Heart right ventricle (tissue), 16 donors: ENCODE results near the gene KLHDC10. TPM values are rescaled to one million over a fixed set of nuclear protein-coding genes. Genes with fewer than 3 reads are reported as not detected.

Experiments used
- ATAC-seq, 8 donors: fragments of 200-7000 bp; cut with Tn5 transposase; one replicate each; pipeline ENCODE4 v1.9.1; 2020; ENCODE audit warnings: mild to moderate bottlenecking in 8 of 8, moderate library complexity in 8 of 8, moderate number of reproducible peaks in 1 of 8
- DNase-seq, 2 donors: peaks; one replicate each; pipeline ENCODE4 v3.0.0-alpha.2; 2020
- H3K27ac ChIP-seq, 10 donors: fragments of 200-600 bp; sonication (generic) in 2 of 10; one replicate each; pipeline versions ENCODE4 v1.5.0 to v1.8.0; 2020 to 2022; ENCODE audit warnings: mild to moderate bottlenecking in 3 of 10
- H3K27me3 ChIP-seq, 7 donors: fragments of 200-600 bp; one replicate each; pipeline ENCODE4 v1.8.0; 2021 to 2022; ENCODE audit warnings: mild to moderate bottlenecking in 2 of 7
- H3K36me3 ChIP-seq, 9 donors: fragments of 200-600 bp; sonication (generic) in 1 of 9; one replicate each; pipeline versions ENCODE4 v1.5.0 to v1.8.0; 2020 to 2022; ENCODE audit warnings: mild to moderate bottlenecking in 2 of 9
- H3K4me1 ChIP-seq, 9 donors: fragments of 200-600 bp; sonication (generic) in 1 of 9; one replicate each; pipeline versions ENCODE4 v1.5.0 to v1.8.0; 2020 to 2022; ENCODE audit warnings: mild to moderate bottlenecking in 4 of 9
- H3K4me3 ChIP-seq, 10 donors: fragments of 200-600 bp; sonication (generic) in 2 of 10; one replicate each; pipeline versions ENCODE4 v1.5.0 to v1.8.0; 2020 to 2022; ENCODE audit warnings: mild to moderate bottlenecking in 7 of 10, moderate library complexity in 2 of 10
- H3K9me3 ChIP-seq, 11 donors: fragments of 200-600 bp in 10 of 11; sonication (generic) in 2 of 11; one replicate each; pipeline versions ENCODE4 v1.5.0 to v1.8.0; 2013 to 2022; ENCODE audit warnings: mild to moderate bottlenecking in 2 of 11, control low read depth in 1 of 11, moderate library complexity in 1 of 11
- CTCF ChIP-seq, 9 donors: fragments of 200-600 bp; sonication (generic) in 2 of 9; IDR thresholded peaks; one replicate each; pipeline versions ENCODE4 v1.5.0 to v1.8.0; 2021 to 2022; ENCODE audit warnings: antibody characterized with exemption in 9 of 9, mild to moderate bottlenecking in 5 of 9, moderate library complexity in 1 of 9
- WGBS, 2 donors: extraction: QIAGEN DNeasy Blood & Tissue Kit; methylation state at CpG; one replicate each; pipeline ENCODE4 v1.1.7; 2013; ENCODE audit warnings: inconsistent platforms in 1 of 2; 5-methylcytosine and 5-hydroxymethylcytosine counted together
- intact Hi-C, 10 donors: fragments of 100-400 bp; cut with DNase I; formaldehyde crosslinking; loops; one replicate each; pipeline versions ENCODE4 v1.11.1 to v1.14.2; 2022
- polyA plus RNA-seq, 2 donors: library from polyadenylated mRNA; stranded (reverse); fragments of 200-250 nt; gene quantifications; one replicate each; pipeline ENCODE4 v1.2.3, GENCODE V29; 2013
- total RNA-seq, 10 donors: library from RNA; stranded (reverse); fragmentation: NEBNext Ultra II Directional in 3 of 10; extraction: Animal tissue kit (Norgen Biotek cat#: 25700) in 3 of 10; gene quantifications; one replicate each; pipeline versions ENCODE4 v1.2.1 to v1.2.4, GENCODE V29; 2021 to 2023
- donor health status: Arrhythmogenic right ventricular cardiomyopathy.
- donor health status: ischemic (EF 13 %, LVEDD 7.1; RV severe dilation, severe dysfunction).
- donor health status: healthy with polysubstance abuse.
- donor health status: DM: no; HTN: yes; CAD: no.
- donor health status: DM: no; HTN: no; CAD: no.
- donor health status: ischemic (EF 25% LVEDD 6.9; RV normal size, moderate dysfunction).
- donor health status: ischemic (EF 25% LVEDD 5.7; RV mildly dilated, moderate dysfunction).
- donor health status: healthy.
- donor health status: DM: yes; HTN: yes; CAD: no.
- donor health status: Ischemic cardiomyopathy.
- donor health status: ischemic (EF 35%, LVEDD 5.7; RV mildly dilated, moderate dysfunction).
- donor health status: nonischemic (EF 11% LVEDD 7.7; RV severe dilation, severe dysfunction).
- donor health status: DM: yes; HTN: yes; CAD: no.
- donor health status: PGD.
- donor health status: ischemic (EF 29% LVEDD 5.4; RV normal size, mild dysfunction).
- donor health status: nonischemic (EF 23%, LVEDD 6.1; RV moderate dilation, normal function).

KLHDC10 gene
- total and polyA plus RNA-seq, 12 donors, result 9.1 to 33.7 (median 28.1) TPM

- peaks cover 0 to 97% (median 26%) of the 10 kb centered on the region in 9 donors for H3K36me3 ChIP-seq
- H3K9me3 ChIP-seq, result no peaks in the 10 kb centered on the region
- TF ChIP-seq CTCF (IDR thresholded peaks at IDR 0.05), result no peak
- DNase-seq (no peak), ATAC-seq (no peak)
- intact Hi-C loops, result no loop called here
- no peak overlapping the region for H3K4me3 ChIP-seq
- WGBS, 2 donors, result 92% methylated on average over 7 of the region's 7 CpGs
- no peak overlapping the region for H3K27ac ChIP-seq
- H3K4me1 ChIP-seq, result peaks cover 0 to 4% (median 2%) of the 10 kb centered on the region in 9 donors
- no peaks in the 10 kb centered on the region for H3K27me3 ChIP-seq
Observed at GRCh38 chr7:130133029-130133782, 62.9 kb downstream of the KLHDC10 start.

DNA sequence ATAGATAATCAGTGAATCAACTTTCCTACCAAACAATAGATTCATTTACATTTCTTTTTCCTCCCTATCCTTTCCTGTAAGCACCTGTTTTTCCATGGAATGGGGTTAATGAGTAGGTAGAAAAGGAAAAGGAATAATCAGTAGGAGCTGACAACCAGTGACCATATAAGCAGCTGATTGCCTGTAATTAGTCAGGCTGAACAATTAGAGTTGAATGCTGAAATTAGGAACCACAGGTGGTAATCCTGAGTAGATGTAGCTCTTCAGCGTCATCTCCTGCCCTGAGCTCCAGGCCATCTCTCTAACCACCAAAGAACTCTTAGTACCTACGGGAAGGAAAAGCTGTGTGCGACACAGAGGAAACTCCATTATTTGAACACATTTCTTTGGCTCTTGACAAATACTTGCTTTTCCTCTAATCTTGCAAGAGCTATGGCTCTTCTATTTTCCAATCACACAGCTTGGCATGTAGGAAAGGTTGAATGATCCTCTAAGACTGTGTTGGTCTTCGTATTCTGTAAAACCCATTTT lies 63.8 kb downstream of the KLHDC10 start:
- no peaks in the 10 kb centered on the region for H3K9me3 ChIP-seq
- no peak for DNase-seq
- no peaks in the 10 kb centered on the region for H3K4me1 ChIP-seq
- H3K27ac ChIP-seq, result no peak overlapping the region
- ATAC-seq, result no peak
- H3K27me3 ChIP-seq, result no peaks in the 10 kb centered on the region
- TF ChIP-seq CTCF (IDR thresholded peaks at IDR 0.05), result no peak
- H3K4me3 ChIP-seq, result no peak overlapping the region
- 97 to 100% methylated on average over 4 of the region's 4 CpGs for WGBS, 2 donors
- H3K36me3 ChIP-seq, result peaks cover 0 to 94% (median 26%) of the 10 kb centered on the region in 9 donors
- intact Hi-C loops, result no loop called here

- Histone ChIP-seq H3K27ac (no peak overlapping the region), H3K36me3 (peaks cover 0 to 94% (median 26%) of the 10 kb centered on the region in 9 donors), H3K4me3 (no peak overlapping the region), H3K9me3 (no peaks in the 10 kb centered on the region), H3K27me3 (no peaks in the 10 kb centered on the region), H3K4me1 (no peaks in the 10 kb centered on the region)
- no peak for ATAC-seq
- intact Hi-C loops, result no loop called here
- no peak for TF ChIP-seq CTCF (IDR thresholded peaks at IDR 0.05)
- no peak for DNase-seq
- WGBS, 2 donors, result 96 to 98% methylated on average over 7 of the region's 7 CpGs
Observed at GRCh38 chr7:130134726-130135125, 64.4 kb downstream of the KLHDC10 start.

- Histone ChIP-seq H3K36me3 (peaks cover 0 to 91% (median 23%) of the 10 kb centered on the region in 9 donors), H3K27me3 (no peaks in the 10 kb centered on the region), H3K9me3 (no peaks in the 10 kb centered on the region), H3K27ac (no peak overlapping the region), H3K4me3 (no peak overlapping the region), H3K4me1 (peaks cover 0 to 2% (median 0%) of the 10 kb centered on the region in 9 donors)
- no peak for TF ChIP-seq CTCF (IDR thresholded peaks at IDR 0.05)
- DNase-seq (no peak), ATAC-seq (no peak)
- intact Hi-C loops, result no loop called here
- 94 to 96% methylated on average over 10 of the region's 10 CpGs for WGBS, 2 donors
Observed at GRCh38 chr7:130135208-130136205, 65.2 kb downstream of the KLHDC10 start.
